Panc1 (cell line): ENCODE results near the gene MAN2C1.

Source experiments
- POLR2AphosphoS5 ChIP-seq: IDR thresholded peaks from 2 replicates; pipeline ENCODE4 v1.6.1; 2012; ENCODE audit warnings: mild to moderate bottlenecking, low read depth, low read length, moderate library complexity
- SIN3A ChIP-seq: IDR thresholded peaks from 2 replicates; pipeline ENCODE4 v1.6.1; 2012; ENCODE audit warnings: low read depth, mild to moderate bottlenecking, low read length, moderate library complexity, borderline replicate concordance; ENCODE audit not compliant: insufficient read depth
- TCF7L2 ChIP-seq: IDR thresholded peaks from 2 replicates; pipeline ENCODE4 v1.6.1; 2011; ENCODE audit warnings: mild to moderate bottlenecking, low read depth, low read length, inconsistent platforms
- TF ChIP-seq, protein P1 (sequence below): fragments of 450-650 bp; IDR thresholded peaks from 2 replicates; pipeline ENCODE4 v1.5.1; 2017; ENCODE audit warnings: mild to moderate bottlenecking
- TF ChIP-seq, protein P2 (sequence below), 2 experiments: IDR thresholded peaks; 2 replicates each; pipeline ENCODE4 v1.6.1; 2011 to 2012; ENCODE audit warnings: low read depth in 2 of 2, control low read depth in 1 of 2, low read length in 1 of 2, mild to moderate bottlenecking in 1 of 2, moderate library complexity in 1 of 2; ENCODE audit not compliant: insufficient read depth in 1 of 2

DNA sequence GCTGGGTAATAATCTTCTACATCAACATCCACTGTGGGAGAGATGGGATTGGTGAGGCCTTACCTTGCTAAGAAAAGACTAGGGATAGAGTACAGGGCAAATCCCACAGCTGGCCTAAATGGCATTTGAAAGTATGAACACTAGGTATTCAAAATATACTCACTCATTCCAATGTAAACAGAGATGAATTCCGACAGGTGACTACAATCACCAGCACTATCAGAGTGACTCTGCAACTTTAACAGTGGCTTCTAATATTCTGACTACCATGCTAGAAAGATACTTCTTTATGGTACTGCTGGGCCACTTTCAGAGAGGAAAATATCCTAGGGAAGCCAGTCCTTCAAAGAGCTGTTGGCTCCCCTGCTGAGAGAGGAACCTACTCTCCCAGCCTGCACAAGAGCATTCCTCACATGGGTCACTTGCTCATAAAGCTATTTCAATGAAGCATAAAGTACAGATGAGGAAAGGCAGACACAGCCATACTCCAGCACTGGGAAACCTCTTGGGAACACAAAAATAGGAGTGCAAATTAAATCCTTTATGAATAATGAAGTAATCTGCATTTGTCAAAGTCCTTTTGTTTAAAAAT, 21.5 kb upstream of the MAN2C1 start:
- TF ChIP-seq, protein P1, sequence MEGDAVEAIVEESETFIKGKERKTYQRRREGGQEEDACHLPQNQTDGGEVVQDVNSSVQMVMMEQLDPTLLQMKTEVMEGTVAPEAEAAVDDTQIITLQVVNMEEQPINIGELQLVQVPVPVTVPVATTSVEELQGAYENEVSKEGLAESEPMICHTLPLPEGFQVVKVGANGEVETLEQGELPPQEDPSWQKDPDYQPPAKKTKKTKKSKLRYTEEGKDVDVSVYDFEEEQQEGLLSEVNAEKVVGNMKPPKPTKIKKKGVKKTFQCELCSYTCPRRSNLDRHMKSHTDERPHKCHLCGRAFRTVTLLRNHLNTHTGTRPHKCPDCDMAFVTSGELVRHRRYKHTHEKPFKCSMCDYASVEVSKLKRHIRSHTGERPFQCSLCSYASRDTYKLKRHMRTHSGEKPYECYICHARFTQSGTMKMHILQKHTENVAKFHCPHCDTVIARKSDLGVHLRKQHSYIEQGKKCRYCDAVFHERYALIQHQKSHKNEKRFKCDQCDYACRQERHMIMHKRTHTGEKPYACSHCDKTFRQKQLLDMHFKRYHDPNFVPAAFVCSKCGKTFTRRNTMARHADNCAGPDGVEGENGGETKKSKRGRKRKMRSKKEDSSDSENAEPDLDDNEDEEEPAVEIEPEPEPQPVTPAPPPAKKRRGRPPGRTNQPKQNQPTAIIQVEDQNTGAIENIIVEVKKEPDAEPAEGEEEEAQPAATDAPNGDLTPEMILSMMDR, result no peak
- TF ChIP-seq POLR2AphosphoS5 (no peak), SIN3A (no peak), TCF7L2 (no peak)
- TF ChIP-seq, protein P2, sequence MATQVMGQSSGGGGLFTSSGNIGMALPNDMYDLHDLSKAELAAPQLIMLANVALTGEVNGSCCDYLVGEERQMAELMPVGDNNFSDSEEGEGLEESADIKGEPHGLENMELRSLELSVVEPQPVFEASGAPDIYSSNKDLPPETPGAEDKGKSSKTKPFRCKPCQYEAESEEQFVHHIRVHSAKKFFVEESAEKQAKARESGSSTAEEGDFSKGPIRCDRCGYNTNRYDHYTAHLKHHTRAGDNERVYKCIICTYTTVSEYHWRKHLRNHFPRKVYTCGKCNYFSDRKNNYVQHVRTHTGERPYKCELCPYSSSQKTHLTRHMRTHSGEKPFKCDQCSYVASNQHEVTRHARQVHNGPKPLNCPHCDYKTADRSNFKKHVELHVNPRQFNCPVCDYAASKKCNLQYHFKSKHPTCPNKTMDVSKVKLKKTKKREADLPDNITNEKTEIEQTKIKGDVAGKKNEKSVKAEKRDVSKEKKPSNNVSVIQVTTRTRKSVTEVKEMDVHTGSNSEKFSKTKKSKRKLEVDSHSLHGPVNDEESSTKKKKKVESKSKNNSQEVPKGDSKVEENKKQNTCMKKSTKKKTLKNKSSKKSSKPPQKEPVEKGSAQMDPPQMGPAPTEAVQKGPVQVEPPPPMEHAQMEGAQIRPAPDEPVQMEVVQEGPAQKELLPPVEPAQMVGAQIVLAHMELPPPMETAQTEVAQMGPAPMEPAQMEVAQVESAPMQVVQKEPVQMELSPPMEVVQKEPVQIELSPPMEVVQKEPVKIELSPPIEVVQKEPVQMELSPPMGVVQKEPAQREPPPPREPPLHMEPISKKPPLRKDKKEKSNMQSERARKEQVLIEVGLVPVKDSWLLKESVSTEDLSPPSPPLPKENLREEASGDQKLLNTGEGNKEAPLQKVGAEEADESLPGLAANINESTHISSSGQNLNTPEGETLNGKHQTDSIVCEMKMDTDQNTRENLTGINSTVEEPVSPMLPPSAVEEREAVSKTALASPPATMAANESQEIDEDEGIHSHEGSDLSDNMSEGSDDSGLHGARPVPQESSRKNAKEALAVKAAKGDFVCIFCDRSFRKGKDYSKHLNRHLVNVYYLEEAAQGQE (IDR thresholded peaks at IDR 0.05; ENCODE audit: insufficient read depth in 1 of 2, low read depth in 2 of 2, low read length in 1 of 2), result no peak
